Activated CD8-positive, alpha-beta memory T cell treated with anti-CD3 and anti-CD28 coated beads, Interleukin-2, amount 50 U/mL, for 1 hour (primary cell): ENCODE data around the gene EPN2.

Source experiments
- DNase-seq: peaks from one replicate; pipeline ENCODE4 v3.0.0-alpha.2; 2020; ENCODE audit errors: extremely low read depth

Gene EPN2

GRCh38 chr17:19239544-19239943 lies 2.4 kb downstream of the EPN2 start:
- DNase-seq, result no peak

GRCh38 chr17:19242323-19242722 lies 5.2 kb downstream of the EPN2 start:
- no peak for DNase-seq

GRCh38 chr17:19242926-19243325 lies 5.8 kb downstream of the EPN2 start:
- no peak for DNase-seq

GRCh38 chr17:19243838-19244237 lies 6.7 kb downstream of the EPN2 start:
- DNase-seq, result no peak

- no peak for DNase-seq
These were observed 7.2 kb downstream of the EPN2 start for GRCh38 chr17:19244357-19244756.

- DNase-seq, result no peak
These were observed 7.6 kb downstream of the EPN2 start for GRCh38 chr17:19244781-19245180.

- DNase-seq, result no peak
These were observed 10.3 kb downstream of the EPN2 start for GRCh38 chr17:19247473-19247872.

GRCh38 chr17:19248151-19248927 lies 11.2 kb downstream of the EPN2 start:
- no peak for DNase-seq

- no peak for DNase-seq
These were observed 11.9 kb downstream of the EPN2 start for GRCh38 chr17:19248928-19249574.

- DNase-seq, result no peak
These were observed 12.5 kb downstream of the EPN2 start for GRCh38 chr17:19249681-19250080.

GRCh38 chr17:19250421-19251173 lies 13.4 kb downstream of the EPN2 start:
- DNase-seq, result no peak

- DNase-seq, result no peak
These were observed 15.9 kb downstream of the EPN2 start for GRCh38 chr17:19253112-19253511.

- DNase-seq, result no peak
These were observed 17.5 kb downstream of the EPN2 start for GRCh38 chr17:19254651-19255050.

- DNase-seq, result no peak
These were observed 18.1 kb downstream of the EPN2 start for GRCh38 chr17:19255279-19255678.

GRCh38 chr17:19258371-19258770 lies 21.2 kb downstream of the EPN2 start:
- DNase-seq, result no peak

GRCh38 chr17:19260958-19261357 lies 23.8 kb downstream of the EPN2 start:
- no peak for DNase-seq

GRCh38 chr17:19261426-19261825 lies 24.3 kb downstream of the EPN2 start:
- no peak for DNase-seq

GRCh38 chr17:19262650-19263631 lies 25.8 kb downstream of the EPN2 start:
- no peak for DNase-seq

- no peak for DNase-seq
These were observed 26.5 kb downstream of the EPN2 start for GRCh38 chr17:19263641-19264051.

- DNase-seq, result no peak
These were observed 27.1 kb downstream of the EPN2 start for GRCh38 chr17:19264268-19264667.

- no peak for DNase-seq
These were observed 27.5 kb downstream of the EPN2 start for GRCh38 chr17:19264681-19265080.

- DNase-seq, result no peak
These were observed 28.6 kb downstream of the EPN2 start for GRCh38 chr17:19265755-19266154.
